GM21447 (cell line): ENCODE data around the gene VIPR2.
"Not testable (repeated sequence)": the region's sequence is repeated elsewhere in the genome, so short reads cannot be mapped to it uniquely, and the experiment has no call there.

Experiments used
- ATAC-seq: cut with Tn5 transposase; IDR thresholded peaks from one replicate; pipeline ENCODE4 v1.9.1; 2021; ENCODE audit not compliant: unreplicated experiment

VIPR2 gene

GRCh38 chr7:158996214-158997109, 148.2 kb downstream of the VIPR2 start:
- no peak for ATAC-seq

- no peak for ATAC-seq
Observed at GRCh38 chr7:158995514-158995913, 149.2 kb downstream of the VIPR2 start.

- no peak for ATAC-seq
Observed at GRCh38 chr7:158994687-158995086, 150.0 kb downstream of the VIPR2 start.

GRCh38 chr7:158993591-158993990, 151.1 kb downstream of the VIPR2 start:
- no peak for ATAC-seq

GRCh38 chr7:158992759-158993158, 151.9 kb downstream of the VIPR2 start:
- no peak for ATAC-seq

- no peak for ATAC-seq
Observed at GRCh38 chr7:158991824-158992621, 152.6 kb downstream of the VIPR2 start.

- ATAC-seq = no peak
Observed at GRCh38 chr7:158988996-158989395, 155.7 kb downstream of the VIPR2 start.

- ATAC-seq = no peak
Observed at GRCh38 chr7:158988302-158988862, 156.3 kb downstream of the VIPR2 start.

- ATAC-seq = no peak
Observed at GRCh38 chr7:158987691-158988090, 157.0 kb downstream of the VIPR2 start.

- ATAC-seq = no peak
Observed at GRCh38 chr7:158985583-158985982, 159.1 kb downstream of the VIPR2 start.

- ATAC-seq = not testable (repeated sequence)
Observed at GRCh38 chr7:158984007-158984406, 160.7 kb downstream of the VIPR2 start.

GRCh38 chr7:158982080-158982479, 162.6 kb downstream of the VIPR2 start:
- not testable (repeated sequence) for ATAC-seq

GRCh38 chr7:158979635-158980351, 164.9 kb downstream of the VIPR2 start:
- ATAC-seq = no peak

- no peak for ATAC-seq
Observed at GRCh38 chr7:158979023-158979529, 165.6 kb downstream of the VIPR2 start.
